Midbrain (tissue), 1 donor: Measurements from ENCODE around the gene RASGRP3.
"Not testable (repeated sequence)": the region's sequence is repeated elsewhere in the genome, so short reads cannot be mapped to it uniquely, and the experiment has no call there.

Experiments
- DNase-seq: peaks from one replicate; lab custom pipeline; 2025; lab: John Stamatoyannopoulos, UW

The RASGRP3 gene

GRCh38 chr2:33457556-33458247 lies 18.7 kb upstream of the RASGRP3 start:
- no peak for DNase-seq

GRCh38 chr2:33458248-33458819 lies 18.1 kb upstream of the RASGRP3 start:
- DNase-seq, result no peak

GRCh38 chr2:33459745-33460144 lies 16.7 kb upstream of the RASGRP3 start:
- DNase-seq, result no peak

GRCh38 chr2:33462512-33462911 lies 13.9 kb upstream of the RASGRP3 start:
- DNase-seq, result not testable (repeated sequence)

- DNase-seq, result no peak
These were observed 9.0 kb upstream of the RASGRP3 start for GRCh38 chr2:33467413-33467812.

GRCh38 chr2:33469238-33469637 lies 7.2 kb upstream of the RASGRP3 start:
- no peak for DNase-seq

- DNase-seq, result peak; percentile 92
These were observed 972 bp upstream of the RASGRP3 start for GRCh38 chr2:33475224-33476130.

GRCh38 chr2:33476793-33477190 lies 343 bp downstream of the RASGRP3 start:
- DNase-seq, result no peak

GRCh38 chr2:33477473-33478468 lies 1.3 kb downstream of the RASGRP3 start:
- DNase-seq, result peak; percentile 65

- no peak for DNase-seq
These were observed 2.7 kb downstream of the RASGRP3 start for GRCh38 chr2:33478968-33479731.

- no peak for DNase-seq
These were observed 6.1 kb downstream of the RASGRP3 start for GRCh38 chr2:33482518-33482917.

GRCh38 chr2:33484042-33484621 lies 7.7 kb downstream of the RASGRP3 start:
- DNase-seq, result no peak

- DNase-seq, result no peak
These were observed 8.6 kb downstream of the RASGRP3 start for GRCh38 chr2:33485051-33485450.

GRCh38 chr2:33486544-33486943 lies 10.1 kb downstream of the RASGRP3 start:
- no peak for DNase-seq

- DNase-seq, result no peak
These were observed 11.8 kb downstream of the RASGRP3 start for GRCh38 chr2:33488178-33488690.

GRCh38 chr2:33488715-33489540 lies 12.5 kb downstream of the RASGRP3 start:
- no peak for DNase-seq

GRCh38 chr2:33489835-33490431 lies 13.5 kb downstream of the RASGRP3 start:
- DNase-seq, result no peak

GRCh38 chr2:33491441-33492084 lies 15.1 kb downstream of the RASGRP3 start:
- no peak for DNase-seq
